GM19324 (cell line): ENCODE measurements around the gene MYL4.
"Not testable (repeated sequence)": the region's sequence is repeated elsewhere in the genome, so short reads cannot be mapped to it uniquely, and the experiment has no call there.

Source experiments
- ATAC-seq: cut with Tn5 transposase; IDR thresholded peaks from one replicate; pipeline ENCODE4 v1.9.1; 2021; ENCODE audit warnings: mild to moderate bottlenecking, moderate library complexity; ENCODE audit not compliant: unreplicated experiment, low FRiP score

Gene MYL4

GRCh38 chr17:47268964-47269363 lies 59.8 kb downstream of the MYL4 start:
- ATAC-seq = not testable (repeated sequence)

- not testable (repeated sequence) for ATAC-seq
Measured at GRCh38 chr17:47269561-47270280, 60.6 kb downstream of the MYL4 start.

- ATAC-seq = no peak
Measured at GRCh38 chr17:47270946-47271705, 62.0 kb downstream of the MYL4 start.

GRCh38 chr17:47272491-47272890 lies 63.3 kb downstream of the MYL4 start:
- no peak for ATAC-seq

- no peak for ATAC-seq
Measured at GRCh38 chr17:47273245-47273644, 64.1 kb downstream of the MYL4 start.
